LNCAP (cell line): Measurements from ENCODE around the gene LPP.

Experiments used
- CTCF ChIP-seq: fragments of 450-650 bp; IDR thresholded peaks from 2 replicates; pipeline ENCODE4 v1.5.1; 2017; ENCODE audit warnings: mild to moderate bottlenecking

Gene LPP

GRCh38 chr3:188257384-188258026 lies 103.5 kb downstream of the LPP start:
- TF ChIP-seq CTCF: no peak

GRCh38 chr3:188259191-188259590 lies 105.2 kb downstream of the LPP start:
- TF ChIP-seq CTCF: no peak

- TF ChIP-seq CTCF: no peak
Measured at GRCh38 chr3:188259596-188259995, 105.6 kb downstream of the LPP start.

- no peak for TF ChIP-seq CTCF
Measured at GRCh38 chr3:188261011-188261410, 107.1 kb downstream of the LPP start.

GRCh38 chr3:188262488-188262887 lies 108.5 kb downstream of the LPP start:
- no peak for TF ChIP-seq CTCF

- no peak for TF ChIP-seq CTCF
Measured at GRCh38 chr3:188262913-188263683, 109.1 kb downstream of the LPP start.

GRCh38 chr3:188264226-188265207 lies 110.6 kb downstream of the LPP start:
- no peak for TF ChIP-seq CTCF
